ENCODE results near the gene BGN.

Gene BGN

GRCh38 chrX:153474266-153474665 lies 20.5 kb upstream of the BGN start:
- CTCF ChIA-PET = no interaction called here
- TF ChIP-seq CTCF (IDR thresholded peaks at IDR 0.05; ENCODE audit: control extremely low read depth, extremely low read depth, low read depth, missing control alignments) = no peak
- DNase-seq (ENCODE audit: extremely low spot score) = no peak
- POLR2A ChIA-PET = no interaction called here

DNA sequence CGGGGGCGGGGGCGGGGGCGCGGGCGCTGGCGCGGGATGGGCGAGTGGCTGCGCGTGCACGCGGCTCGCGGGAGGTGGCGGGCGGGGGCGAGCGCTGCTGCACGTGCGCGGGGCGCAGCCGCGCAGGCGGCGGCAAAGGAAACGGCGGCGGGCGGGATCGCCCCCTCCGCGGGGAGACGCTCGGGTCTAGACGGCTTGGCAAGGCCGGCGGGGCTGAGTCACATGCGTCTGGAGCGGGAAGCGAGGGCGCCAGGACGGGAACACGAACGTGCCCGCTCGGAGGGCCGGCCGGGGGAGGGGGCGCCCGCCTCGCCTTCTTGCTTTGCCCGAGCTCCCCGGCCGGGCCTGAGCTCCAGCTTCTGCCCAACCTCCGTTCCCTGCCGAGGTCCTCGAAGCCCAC lies 20.1 kb upstream of the BGN start:
- DNase-seq (ENCODE audit: extremely low spot score) = no peak
- CTCF ChIA-PET = no interaction called here
- POLR2A ChIA-PET = no interaction called here
- TF ChIP-seq CTCF (IDR thresholded peaks at IDR 0.05; ENCODE audit: control extremely low read depth, extremely low read depth, low read depth, missing control alignments) = no peak

DNA sequence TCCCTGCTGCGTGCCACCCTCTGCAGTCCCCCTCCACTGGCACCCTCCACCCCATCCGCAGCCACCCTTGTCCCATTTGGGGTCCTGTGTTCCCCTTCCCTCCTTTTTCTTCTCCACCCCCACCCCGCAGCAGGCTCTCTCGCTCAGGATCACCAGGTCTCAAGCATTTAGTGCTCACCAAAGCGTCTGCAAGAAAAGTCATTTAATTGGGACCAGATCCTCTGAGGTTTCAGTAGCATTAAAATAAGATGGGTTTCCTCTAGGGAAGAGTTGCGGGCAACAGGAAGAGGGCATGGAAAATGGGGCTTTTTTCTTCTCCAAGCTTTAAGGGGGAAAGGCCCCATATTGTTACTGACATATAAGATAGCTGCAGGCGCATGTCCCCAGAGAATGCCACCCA lies 19.5 kb upstream of the BGN start:
- TF ChIP-seq CTCF (IDR thresholded peaks at IDR 0.05; ENCODE audit: control extremely low read depth, extremely low read depth, low read depth, missing control alignments) = no peak
- CTCF ChIA-PET = no interaction called here
- no peak for DNase-seq (ENCODE audit: extremely low spot score)
- POLR2A ChIA-PET = no interaction called here

DNA sequence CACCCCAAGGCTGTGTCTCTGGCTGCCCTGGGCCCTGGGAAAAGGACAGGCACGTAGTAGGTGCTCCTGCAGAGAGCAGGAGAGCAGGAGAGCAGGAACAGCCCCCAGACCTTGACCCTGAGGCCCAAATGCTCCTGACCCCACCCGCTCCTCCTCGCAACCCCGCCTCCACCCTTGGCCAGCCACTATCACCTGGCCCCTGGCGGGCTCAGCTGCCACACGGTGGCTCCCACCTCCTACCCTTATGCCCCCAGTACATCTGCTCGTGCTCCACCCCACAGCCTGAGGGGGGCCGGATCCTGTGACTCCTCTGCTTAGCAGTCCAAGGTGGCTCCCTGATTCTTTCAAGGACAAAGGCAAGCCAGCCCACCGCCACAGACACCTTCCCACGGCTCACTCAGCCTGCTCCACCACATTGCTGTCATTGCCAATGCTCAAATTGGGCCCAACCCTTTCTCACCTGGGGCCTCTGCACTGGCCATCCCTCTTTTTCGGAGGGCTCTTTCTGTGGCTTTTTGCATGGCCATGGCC lies 19.0 kb upstream of the BGN start:
- no peak for TF ChIP-seq CTCF (IDR thresholded peaks at IDR 0.05; ENCODE audit: control extremely low read depth, extremely low read depth, low read depth, missing control alignments)
- POLR2A ChIA-PET = no interaction called here
- CTCF ChIA-PET = no interaction called here
- no peak for DNase-seq (ENCODE audit: extremely low spot score)

DNA sequence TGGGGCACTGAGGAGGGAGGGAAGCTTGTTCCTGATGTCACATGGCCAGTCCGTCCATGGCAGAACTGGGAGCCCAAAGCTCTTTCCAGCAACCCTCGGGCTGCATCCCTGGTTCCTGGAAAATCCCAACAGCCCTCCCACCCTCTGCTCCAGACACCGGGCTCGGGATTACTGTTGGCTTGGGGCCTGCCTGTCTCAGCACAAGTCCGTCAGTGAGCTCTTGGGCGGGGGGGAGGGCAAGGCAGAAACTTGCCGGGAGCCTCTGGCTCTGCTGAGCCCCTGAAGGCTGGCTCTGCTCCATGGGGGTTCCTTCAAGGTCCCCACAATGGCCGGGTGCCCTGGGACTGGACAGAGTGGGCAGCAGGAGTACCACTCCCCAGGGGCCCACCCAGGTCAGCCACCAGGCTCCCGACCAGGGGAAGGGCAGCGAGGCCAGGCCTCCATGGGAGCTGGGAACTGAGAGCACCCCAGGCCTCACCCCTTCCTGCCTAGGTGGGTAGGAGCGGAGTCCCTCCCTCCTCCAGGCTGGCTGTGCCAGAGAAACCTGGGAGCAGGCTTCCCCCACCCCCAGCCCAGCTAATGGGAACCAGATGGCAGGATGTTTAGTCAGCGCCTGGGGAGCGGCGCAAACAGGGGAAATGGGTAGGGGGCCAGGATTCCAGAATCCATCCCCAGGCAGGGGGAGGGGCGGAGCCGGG lies 18.0 kb upstream of the BGN start:
- CTCF ChIA-PET = no interaction called here

DNA sequence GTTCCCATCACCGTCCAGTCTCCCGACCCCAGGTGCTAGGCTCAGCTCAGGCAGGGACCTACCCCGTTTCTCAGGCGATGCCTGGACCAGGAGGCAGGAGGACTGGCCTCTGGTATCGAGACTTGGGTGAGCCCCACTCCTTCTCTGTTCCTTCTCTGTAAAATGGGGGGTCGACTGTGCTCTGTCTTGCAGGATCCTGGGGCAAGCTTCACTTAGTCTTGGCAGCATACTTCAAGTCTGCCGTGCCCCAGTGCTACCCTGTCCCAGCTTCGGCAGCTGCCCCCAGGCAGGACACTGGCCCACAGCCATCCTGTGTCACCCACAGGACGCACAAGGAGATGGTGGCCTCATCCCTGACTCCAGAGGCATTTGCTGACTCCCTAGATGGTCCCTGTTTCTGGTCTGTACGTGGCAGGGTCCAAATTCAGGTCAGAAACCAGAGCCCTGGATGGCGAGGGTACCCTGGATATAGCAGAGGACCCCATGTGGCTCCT lies 17.4 kb upstream of the BGN start:
- ChIA-PET CTCF (no interaction called here), POLR2A (no interaction called here)
- no peak for DNase-seq (ENCODE audit: extremely low spot score)
- no peak for TF ChIP-seq CTCF (IDR thresholded peaks at IDR 0.05; ENCODE audit: control extremely low read depth, extremely low read depth, low read depth, missing control alignments)

More for the DNA sequence above, 18.0 kb upstream of the BGN start:
- no peak for TF ChIP-seq CTCF (IDR thresholded peaks at IDR 0.05; ENCODE audit: control extremely low read depth, extremely low read depth, low read depth, missing control alignments)
- DNase-seq (ENCODE audit: extremely low spot score) = no peak
- POLR2A ChIA-PET = no interaction called here

Data from GM10248 (cell line).